Mesothelial cell of epicardium (in vitro differentiated cells): ENCODE measurements around the gene TOR4A. TPM values are rescaled to one million over a fixed set of nuclear protein-coding genes. Genes with fewer than 3 reads are reported as not detected.

Experiments used
- DNase-seq, 2 experiments: peaks; one replicate each; pipeline ENCODE4 v3.0.0; 2021; ENCODE audit warnings: low spot score in 2 of 2; ENCODE audit not compliant: unreplicated experiment in 2 of 2
- H3K27ac Mint-ChIP-seq: 2 replicates; pipeline ENCODE4 v1.8.0; 2021; ENCODE audit warnings: mixed read lengths
- H3K27me3 Mint-ChIP-seq: 2 replicates; pipeline ENCODE4 v1.8.0; 2021; ENCODE audit warnings: low read depth, mixed read lengths
- H3K36me3 Mint-ChIP-seq: 2 replicates; pipeline ENCODE4 v1.8.0; 2021; ENCODE audit warnings: mixed read lengths
- H3K4me1 Mint-ChIP-seq: 2 replicates; pipeline ENCODE4 v1.8.0; 2021; ENCODE audit warnings: mixed read lengths
- H3K4me3 Mint-ChIP-seq: 2 replicates; pipeline ENCODE4 v1.8.0; 2021; ENCODE audit warnings: mild to moderate bottlenecking, moderate library complexity, mixed read lengths
- H3K9me3 Mint-ChIP-seq: 2 replicates; pipeline ENCODE4 v1.8.0; 2021; ENCODE audit warnings: mixed read lengths
- total RNA-seq: library from RNA; stranded (reverse); gene quantifications from 3 replicates; pipeline ENCODE4 v1.2.1, GENCODE V29; 2021
- TF ChIP-seq, protein P1 (sequence below): fragments of 200-600 bp; sonication (generic); IDR thresholded peaks from one replicate; pipeline ENCODE4 v1.5.0; 2021; ENCODE audit warnings: antibody characterized with exemption; ENCODE audit not compliant: unreplicated experiment

Gene TOR4A
- total RNA-seq, 1 donor from 2014 or later: 6.5 TPM

DNA sequence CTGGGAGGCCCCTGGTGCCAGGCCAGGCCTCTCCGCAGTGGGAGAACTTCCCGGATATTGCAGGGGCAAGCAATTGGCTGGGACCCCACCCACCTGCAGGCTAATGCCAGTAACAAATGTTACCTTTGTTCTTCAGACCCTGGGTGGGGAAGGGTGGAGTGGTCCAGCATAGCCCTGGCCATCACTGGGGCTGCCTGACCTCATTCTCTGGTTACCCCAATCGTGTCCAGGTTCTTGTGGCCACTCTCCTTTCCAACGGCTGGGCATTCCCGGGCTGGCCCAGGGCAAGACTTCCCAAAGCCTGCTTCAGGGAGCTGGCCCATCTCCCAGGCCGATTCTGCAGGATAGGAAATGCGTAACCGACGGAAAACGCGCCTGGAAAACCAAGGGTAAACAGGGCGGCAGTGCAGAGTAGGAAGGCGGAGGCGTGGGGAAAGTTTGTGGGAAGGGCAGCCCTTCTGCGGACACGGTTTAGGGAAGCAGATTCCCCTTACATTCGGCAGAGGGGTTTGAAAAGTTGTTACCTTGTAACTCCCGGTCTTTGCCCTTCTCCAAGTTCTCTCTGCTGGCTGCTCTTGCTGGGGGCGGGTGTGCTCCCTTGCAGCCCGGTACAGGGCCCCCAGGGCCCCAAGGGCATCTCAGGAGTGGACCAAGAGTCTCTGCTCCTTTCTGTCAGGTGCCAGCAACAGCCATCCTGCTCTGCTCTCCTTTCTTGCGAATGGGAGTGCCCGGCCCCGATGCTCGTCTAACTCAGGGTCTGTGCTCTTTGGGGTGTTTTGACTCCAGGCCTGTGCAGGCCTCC, 21.1 kb downstream of the TOR4A start:
- Mint-ChIP-seq H3K4me1 (peaks cover 27% of the 10 kb centered on the region), H3K36me3 (no peaks in the 10 kb centered on the region), H3K9me3 (no peaks in the 10 kb centered on the region), H3K4me3 (no peak overlapping the region), H3K27ac (no peak overlapping the region), H3K27me3 (peaks cover 50% of the 10 kb centered on the region)
- no peak for DNase-seq
- TF ChIP-seq, protein P1, sequence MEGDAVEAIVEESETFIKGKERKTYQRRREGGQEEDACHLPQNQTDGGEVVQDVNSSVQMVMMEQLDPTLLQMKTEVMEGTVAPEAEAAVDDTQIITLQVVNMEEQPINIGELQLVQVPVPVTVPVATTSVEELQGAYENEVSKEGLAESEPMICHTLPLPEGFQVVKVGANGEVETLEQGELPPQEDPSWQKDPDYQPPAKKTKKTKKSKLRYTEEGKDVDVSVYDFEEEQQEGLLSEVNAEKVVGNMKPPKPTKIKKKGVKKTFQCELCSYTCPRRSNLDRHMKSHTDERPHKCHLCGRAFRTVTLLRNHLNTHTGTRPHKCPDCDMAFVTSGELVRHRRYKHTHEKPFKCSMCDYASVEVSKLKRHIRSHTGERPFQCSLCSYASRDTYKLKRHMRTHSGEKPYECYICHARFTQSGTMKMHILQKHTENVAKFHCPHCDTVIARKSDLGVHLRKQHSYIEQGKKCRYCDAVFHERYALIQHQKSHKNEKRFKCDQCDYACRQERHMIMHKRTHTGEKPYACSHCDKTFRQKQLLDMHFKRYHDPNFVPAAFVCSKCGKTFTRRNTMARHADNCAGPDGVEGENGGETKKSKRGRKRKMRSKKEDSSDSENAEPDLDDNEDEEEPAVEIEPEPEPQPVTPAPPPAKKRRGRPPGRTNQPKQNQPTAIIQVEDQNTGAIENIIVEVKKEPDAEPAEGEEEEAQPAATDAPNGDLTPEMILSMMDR: no peak

DNA sequence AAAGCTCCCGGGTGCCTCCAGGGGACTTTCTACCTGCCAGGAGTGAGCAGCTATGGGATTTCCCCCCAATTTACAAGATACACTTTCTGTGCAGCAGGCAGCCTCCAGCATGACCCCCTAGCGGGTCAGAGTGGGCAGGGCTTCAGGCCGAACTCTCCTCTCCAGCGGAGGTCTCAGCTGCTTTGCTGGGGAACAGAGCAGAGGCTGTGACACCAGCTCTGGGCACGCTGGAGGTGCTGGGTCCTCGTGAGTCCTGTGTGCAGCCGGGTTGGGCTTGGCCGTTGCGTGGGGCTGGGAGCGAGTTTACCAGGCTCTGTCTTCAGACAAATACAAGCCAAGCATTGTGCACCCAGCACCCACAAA, 21.7 kb downstream of the TOR4A start:
- Mint-ChIP-seq H3K4me3 (no peak overlapping the region), H3K27me3 (peaks cover 44% of the 10 kb centered on the region), H3K9me3 (no peaks in the 10 kb centered on the region), H3K36me3 (no peaks in the 10 kb centered on the region), H3K27ac (no peak overlapping the region), H3K4me1 (peaks cover 27% of the 10 kb centered on the region)
- no peak for DNase-seq
- TF ChIP-seq, protein P1: no peak

DNA sequence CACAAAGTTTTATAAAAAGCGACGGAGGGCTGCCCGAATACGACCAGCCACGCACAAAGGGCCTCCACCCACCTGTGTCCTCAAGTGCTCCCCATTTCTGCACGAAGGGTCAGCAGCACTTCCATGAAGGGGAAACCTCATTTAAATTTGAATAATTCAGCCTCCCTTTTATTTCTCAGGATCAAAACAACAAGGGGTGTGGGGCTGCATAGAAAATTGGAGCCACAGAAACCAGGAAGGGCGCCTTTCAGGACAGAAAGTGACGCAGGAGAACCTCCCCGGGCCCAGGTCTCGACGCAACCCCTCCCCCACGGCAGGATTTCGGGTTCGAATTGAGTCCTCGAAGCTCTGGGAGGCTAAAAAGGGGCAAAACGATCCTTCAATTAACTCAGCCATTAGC, 22.4 kb downstream of the TOR4A start:
- TF ChIP-seq, protein P1: no peak
- Mint-ChIP-seq H3K9me3 (no peaks in the 10 kb centered on the region), H3K36me3 (no peaks in the 10 kb centered on the region), H3K27me3 (peaks cover 38% of the 10 kb centered on the region), H3K4me1 (peaks cover 27% of the 10 kb centered on the region), H3K4me3 (peak overlapping the region; percentile 87), H3K27ac (no peak overlapping the region)
- DNase-seq: no peak

DNA sequence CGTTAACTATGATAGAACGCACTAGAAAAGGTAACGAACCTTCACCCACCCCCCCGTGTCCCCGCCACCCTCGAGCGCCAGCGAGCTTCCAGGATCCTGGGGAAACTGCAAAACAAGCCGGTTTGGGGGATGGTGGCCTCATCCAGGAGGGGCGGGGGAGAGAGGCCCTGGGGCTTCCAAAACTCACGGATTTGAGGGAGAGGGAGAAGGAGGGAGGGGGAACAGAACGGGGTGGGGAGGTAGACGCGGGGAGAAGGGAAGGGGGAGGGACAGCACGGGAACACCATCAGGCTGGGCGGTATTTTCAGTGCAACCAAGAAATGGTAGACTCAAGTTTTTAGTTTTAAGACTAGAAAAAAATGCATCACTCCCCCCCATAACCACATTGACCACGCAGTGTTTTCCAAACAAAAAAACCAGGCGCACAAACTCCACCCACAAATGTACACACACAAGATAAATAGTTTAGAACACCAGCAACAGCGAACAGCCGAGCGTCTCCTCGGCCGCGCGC, 23.1 kb downstream of the TOR4A start:
- H3K27me3 Mint-ChIP-seq: peaks cover 37% of the 10 kb centered on the region
- TF ChIP-seq, protein P1: no peak
- no peaks in the 10 kb centered on the region for H3K36me3 Mint-ChIP-seq
- H3K9me3 Mint-ChIP-seq: no peaks in the 10 kb centered on the region
- no peak for DNase-seq
- peak overlapping the region; percentile 87 for H3K4me3 Mint-ChIP-seq
- H3K4me1 Mint-ChIP-seq: peaks cover 30% of the 10 kb centered on the region
- peak overlapping the region; percentile 85 for H3K27ac Mint-ChIP-seq

DNA sequence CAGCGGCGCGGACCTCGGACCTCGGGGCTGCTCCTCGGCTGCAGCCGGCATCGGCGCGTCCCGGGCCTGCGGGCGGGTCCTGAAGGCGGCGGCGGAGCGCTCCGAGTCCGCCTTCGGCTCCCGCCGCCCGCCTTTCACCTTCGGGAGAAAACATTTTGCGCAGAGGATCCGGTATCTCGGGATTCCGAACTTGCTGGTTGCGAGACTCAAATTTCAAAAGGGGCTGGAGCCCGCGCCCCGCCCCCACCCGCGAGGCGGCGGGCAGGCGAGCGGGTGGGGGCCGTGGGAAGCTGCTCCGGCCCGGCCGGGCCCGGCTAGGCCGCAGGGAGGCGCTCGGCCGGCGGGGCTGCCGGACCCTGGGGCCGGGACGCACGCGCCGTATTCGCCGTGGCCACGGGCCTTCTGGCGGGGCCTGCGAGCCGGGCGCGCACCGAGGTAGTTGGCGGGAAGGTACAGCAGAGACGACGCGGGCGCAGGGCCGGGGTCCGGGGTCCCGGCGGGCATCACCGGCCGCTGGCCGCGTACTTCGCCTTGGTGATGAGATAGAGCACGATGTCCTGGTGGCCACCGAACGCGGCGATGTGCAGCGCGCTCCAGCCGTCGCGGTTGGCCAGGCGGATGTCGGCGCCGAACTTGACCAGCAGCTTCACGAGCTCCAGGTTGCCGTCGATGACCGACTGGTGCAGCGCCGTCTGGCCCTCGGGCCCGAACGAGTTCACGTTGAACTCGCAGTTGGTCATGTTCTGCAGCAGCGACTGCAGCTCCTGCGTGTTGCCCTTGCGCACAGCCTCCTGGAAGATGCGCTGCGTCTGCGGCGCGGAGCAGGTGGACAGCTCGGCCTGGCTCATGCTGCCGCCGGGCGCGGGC, 23.8 kb downstream of the TOR4A start:
- peak in 1 of 2 experiments; percentile 65 for DNase-seq
- peak overlapping the region; percentile 85 for H3K27ac Mint-ChIP-seq
- no peaks in the 10 kb centered on the region for H3K36me3 Mint-ChIP-seq
- peaks cover 34% of the 10 kb centered on the region for H3K27me3 Mint-ChIP-seq
- TF ChIP-seq, protein P1: no peak
- peaks cover 30% of the 10 kb centered on the region for H3K4me1 Mint-ChIP-seq
- H3K9me3 Mint-ChIP-seq: no peaks in the 10 kb centered on the region
- H3K4me3 Mint-ChIP-seq: peak overlapping the region; percentile 87
